Lower lobe of right lung (tissue), 2 donors: Measurements from ENCODE around the gene RASA3. TPM values are rescaled to one million over a fixed set of nuclear protein-coding genes. Genes with fewer than 3 reads are reported as not detected.
"Not testable (repeated sequence)": the region's sequence is repeated elsewhere in the genome, so short reads cannot be mapped to it uniquely, and the experiment has no call there.

Experiments used
- ATAC-seq, 2 donors: fragments of 200-7000 bp; cut with Tn5 transposase; one replicate each; pipeline ENCODE4 v1.9.1; 2020 to 2022; ENCODE audit warnings: mild to moderate bottlenecking in 2 of 2, moderate library complexity in 2 of 2
- DNase-seq: peaks from one replicate; pipeline ENCODE4 v3.0.0-alpha.2; 2020
- H3K27ac ChIP-seq: fragments of 200-600 bp; one replicate; pipeline ENCODE4 v1.8.0; 2022
- H3K27me3 ChIP-seq: fragments of 200-600 bp; one replicate; pipeline ENCODE4 v1.8.0; 2022; ENCODE audit warnings: low read depth
- H3K36me3 ChIP-seq: fragments of 200-600 bp; one replicate; pipeline ENCODE4 v1.8.0; 2022; ENCODE audit warnings: mild to moderate bottlenecking
- H3K4me1 ChIP-seq: fragments of 200-600 bp; one replicate; pipeline ENCODE4 v1.8.0; 2022
- H3K4me3 ChIP-seq: fragments of 200-600 bp; one replicate; pipeline ENCODE4 v1.8.0; 2022; ENCODE audit warnings: mild to moderate bottlenecking
- H3K9me3 ChIP-seq: fragments of 200-600 bp; one replicate; pipeline ENCODE4 v1.8.0; 2022
- CTCF ChIP-seq: fragments of 200-600 bp; IDR thresholded peaks from one replicate; pipeline ENCODE4 v1.8.0; 2022; ENCODE audit warnings: antibody characterized with exemption, mild to moderate bottlenecking
- intact Hi-C: fragments of 100-400 bp; cut with DNase I; formaldehyde crosslinking; loops from one replicate; pipeline ENCODE4 v1.11.0; 2022
- total RNA-seq: library from RNA; stranded (reverse); fragmentation: NEBNext Ultra II Directional; extraction: Animal tissue kit (Norgen Biotek cat#: 25700); gene quantifications from one replicate; pipeline ENCODE4 v1.2.1, GENCODE V29; 2021
- donor health status: DM: no; HTN: yes; CAD: no; lungs with severe emphysema.

RASA3 gene
- total RNA-seq, 1 donor from 2014 or later: 19.1 TPM

GRCh38 chr13:113992276-113993005, 140.0 kb downstream of the RASA3 start:
- Histone ChIP-seq H3K27ac (no peak overlapping the region), H3K27me3 (no peaks in the 10 kb centered on the region), H3K9me3 (no peaks in the 10 kb centered on the region), H3K4me3 (no peak overlapping the region), H3K4me1 (no peaks in the 10 kb centered on the region), H3K36me3 (peaks cover 55% of the 10 kb centered on the region)
- no peak for TF ChIP-seq CTCF
- DNase-seq (peak; percentile 16), ATAC-seq (no peak)
- intact Hi-C loops: no loop called here

GRCh38 chr13:113991676-113992179, 140.7 kb downstream of the RASA3 start:
- ATAC-seq: no peak
- H3K27ac ChIP-seq: no peak overlapping the region
- no peak for DNase-seq
- intact Hi-C loops: no loop called here
- TF ChIP-seq CTCF: no peak
- H3K27me3 ChIP-seq: no peaks in the 10 kb centered on the region
- no peaks in the 10 kb centered on the region for H3K9me3 ChIP-seq
- no peak overlapping the region for H3K4me3 ChIP-seq
- peaks cover 52% of the 10 kb centered on the region for H3K36me3 ChIP-seq
- H3K4me1 ChIP-seq: no peaks in the 10 kb centered on the region

GRCh38 chr13:113991191-113991669, 141.2 kb downstream of the RASA3 start:
- Histone ChIP-seq H3K4me3 (no peak overlapping the region), H3K27ac (no peak overlapping the region), H3K27me3 (no peaks in the 10 kb centered on the region), H3K36me3 (peaks cover 47% of the 10 kb centered on the region), H3K4me1 (no peaks in the 10 kb centered on the region), H3K9me3 (no peaks in the 10 kb centered on the region)
- intact Hi-C loops: no loop called here
- ATAC-seq (no peak), DNase-seq (no peak)
- no peak for TF ChIP-seq CTCF

- H3K4me3 ChIP-seq: no peak overlapping the region
- intact Hi-C loops: no loop called here
- no peak for DNase-seq
- TF ChIP-seq CTCF: no peak
- peaks cover 43% of the 10 kb centered on the region for H3K36me3 ChIP-seq
- no peak for ATAC-seq
- no peaks in the 10 kb centered on the region for H3K9me3 ChIP-seq
- no peak overlapping the region for H3K27ac ChIP-seq
- H3K27me3 ChIP-seq: no peaks in the 10 kb centered on the region
- H3K4me1 ChIP-seq: no peaks in the 10 kb centered on the region
Measured at GRCh38 chr13:113990321-113990837, 142.0 kb downstream of the RASA3 start.

GRCh38 chr13:113989585-113990300, 142.7 kb downstream of the RASA3 start:
- DNase-seq: no peak
- intact Hi-C loops: no loop called here
- H3K9me3 ChIP-seq: no peaks in the 10 kb centered on the region
- no peaks in the 10 kb centered on the region for H3K27me3 ChIP-seq
- H3K27ac ChIP-seq: no peak overlapping the region
- TF ChIP-seq CTCF: no peak
- no peak overlapping the region for H3K4me3 ChIP-seq
- no peak for ATAC-seq
- peaks cover 37% of the 10 kb centered on the region for H3K36me3 ChIP-seq
- no peaks in the 10 kb centered on the region for H3K4me1 ChIP-seq

GRCh38 chr13:113988859-113989258, 143.6 kb downstream of the RASA3 start:
- H3K27me3 ChIP-seq, DNase-seq, H3K9me3 ChIP-seq, ATAC-seq, H3K4me3 ChIP-seq, H3K27ac ChIP-seq, H3K4me1 ChIP-seq, intact Hi-C loops: not testable (repeated sequence)
- peaks cover 30% of the 10 kb centered on the region for H3K36me3 ChIP-seq
